Lower leg skin (tissue), 4 donors: ENCODE measurements around the gene PGBD5. TPM values are rescaled to one million over a fixed set of nuclear protein-coding genes. Genes with fewer than 3 reads are reported as not detected.

ENCODE experiments used
- DNase-seq, 2 donors: peaks; one replicate each; pipeline ENCODE4 v3.0.0-alpha.2; 2019; ENCODE audit warnings: low spot score in 2 of 2
- H3K4me3 ChIP-seq: fragments of 200-600 bp; sonication (generic); 2 replicates; pipeline ENCODE4 v1.5.1; 2017; ENCODE audit warnings: mild to moderate bottlenecking, low read depth; ENCODE audit not compliant: poor library complexity, severe bottlenecking
- CTCF ChIP-seq, 3 donors: fragments of 450-650 bp; IDR thresholded peaks; one replicate each; pipeline ENCODE4 v1.5.1; 2016; ENCODE audit warnings: antibody characterized with exemption in 3 of 3, mild to moderate bottlenecking in 3 of 3, moderate library complexity in 2 of 3
- POLR2A ChIP-seq, 2 donors: fragments of 450-650 bp; IDR thresholded peaks; one replicate each; pipeline ENCODE4 v1.6.1; 2016 to 2017; ENCODE audit warnings: antibody characterized with exemption in 2 of 2, mild to moderate bottlenecking in 1 of 2, moderate library complexity in 1 of 2
- WGBS, 2 donors: methylation state at CpG; one replicate each; pipeline ENCODE4 v1.1.5; 2018; 5-methylcytosine and 5-hydroxymethylcytosine counted together
- intact Hi-C: fragments of 100-400 bp; cut with DNase I; formaldehyde crosslinking; loops from one replicate; pipeline ENCODE4 v1.15.0; 2023; ENCODE audit warnings: low total_unique reads
- total RNA-seq, 4 donors: library from RNA; depleted of rRNA; stranded (reverse); fragments of >200 nt; gene quantifications; one replicate each; pipeline ENCODE4 v1.1.0, GENCODE V29; 2016

Gene PGBD5
- total RNA-seq, 4 donors from 2014 or later: 0.04 to 1.6 (median 0.11) TPM

- WGBS, 2 donors: 89 to 91% methylated on average over 20 of the region's 20 CpGs
These were observed 154.7 kb downstream of the PGBD5 start for GRCh38 chr1:230271300-230272035.

GRCh38 chr1:230270559-230271281, 155.4 kb downstream of the PGBD5 start:
- 63 to 69% methylated on average over 14 of the region's 14 CpGs for WGBS, 2 donors
- intact Hi-C loops: no loop called here
- no peak for DNase-seq
- TF ChIP-seq CTCF (IDR thresholded peaks at IDR 0.05): no peak
- TF ChIP-seq POLR2A (IDR thresholded peaks at IDR 0.05): no peak
- H3K4me3 ChIP-seq: no peak overlapping the region

More at GRCh38 chr1:230271300-230272035, 154.7 kb downstream of the PGBD5 start:
- TF ChIP-seq POLR2A (IDR thresholded peaks at IDR 0.05) (no peak), CTCF (IDR thresholded peaks at IDR 0.05) (no peak)
- intact Hi-C loops: no loop called here
- H3K4me3 ChIP-seq: no peak overlapping the region
- no peak for DNase-seq

- WGBS, 2 donors: 93 to 94% methylated on average over 1 of the region's 1 CpG
- H3K4me3 ChIP-seq: no peak overlapping the region
- intact Hi-C loops: no loop called here
- TF ChIP-seq CTCF (IDR thresholded peaks at IDR 0.05): no peak
- TF ChIP-seq POLR2A (IDR thresholded peaks at IDR 0.05): no peak
- no peak for DNase-seq
These were observed 156.0 kb downstream of the PGBD5 start for GRCh38 chr1:230270185-230270558.

DNA sequence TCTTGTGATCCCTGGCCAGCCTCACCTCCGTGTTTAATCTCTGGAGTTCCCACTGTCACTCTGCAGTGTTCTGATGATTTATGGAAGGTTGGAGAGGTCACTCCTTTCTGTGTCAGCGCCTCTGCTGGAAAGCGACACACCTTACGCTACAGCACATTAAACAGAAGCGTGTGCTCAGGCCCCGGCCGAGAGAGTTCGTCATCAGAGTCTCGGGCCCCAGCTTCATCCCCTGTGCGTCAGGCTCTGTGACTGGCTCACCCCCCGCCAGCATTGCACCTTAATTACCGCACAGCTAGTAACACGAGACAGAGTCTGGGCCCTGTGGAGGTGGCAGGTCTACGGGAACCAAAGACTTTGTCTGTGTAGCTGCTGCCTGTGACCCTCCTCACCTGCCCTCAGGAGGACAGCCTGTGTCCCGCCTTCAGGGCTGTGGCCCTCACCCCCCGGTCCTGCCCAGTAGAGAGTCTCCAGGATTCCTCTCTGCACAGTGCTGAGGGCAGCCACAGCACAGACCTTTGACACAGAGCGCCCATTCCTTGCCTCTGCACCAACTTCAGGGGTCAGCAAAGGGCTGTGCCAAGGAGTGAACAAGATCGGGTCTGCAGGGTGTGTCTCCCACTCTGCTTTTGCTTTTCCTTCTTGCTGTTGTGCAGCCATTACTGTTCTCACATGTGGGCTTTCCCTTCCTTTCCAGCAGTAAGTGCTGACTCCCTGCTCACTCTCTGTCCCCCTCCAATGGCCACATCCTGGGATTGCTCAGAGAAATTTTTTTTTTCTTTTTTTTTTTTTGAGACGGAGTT, 157.6 kb downstream of the PGBD5 start:
- intact Hi-C loops: no loop called here
- DNase-seq: no peak
- TF ChIP-seq POLR2A (IDR thresholded peaks at IDR 0.05): no peak
- no peak for TF ChIP-seq CTCF (IDR thresholded peaks at IDR 0.05)
- no peak overlapping the region for H3K4me3 ChIP-seq
- 78 to 83% methylated on average over 19 of the region's 19 CpGs for WGBS, 2 donors

GRCh38 chr1:230267338-230268065, 158.6 kb downstream of the PGBD5 start:
- intact Hi-C loops: no loop called here
- 85 to 90% methylated on average over 17 of the region's 17 CpGs for WGBS, 2 donors
- TF ChIP-seq CTCF (IDR thresholded peaks at IDR 0.05) (no peak), POLR2A (IDR thresholded peaks at IDR 0.05) (no peak)
- no peak overlapping the region for H3K4me3 ChIP-seq
- no peak for DNase-seq
